ENCODE measurements around the gene GIPR.

Gene GIPR

GRCh38 chr19:45641274-45642105 lies 26.5 kb upstream of the GIPR start (continued):
- no peak for TF ChIP-seq ZNF121 (tag by site-specific recombination; IDR thresholded peaks at IDR 0.05)
- no peak for TF ChIP-seq ZNF146 (tag by site-specific recombination; IDR thresholded peaks at IDR 0.05)
- TF ChIP-seq SP2 (tag by site-specific recombination; IDR thresholded peaks at IDR 0.05), result peak; percentile 51; the same call in 1 of the 2 replicates
- TF ChIP-seq ZNF639 (tag by site-specific recombination; IDR thresholded peaks at IDR 0.05), result no peak
- TF ChIP-seq ZNF2 (tag by site-specific recombination; IDR thresholded peaks at IDR 0.05), result peak; percentile 48
- peak; percentile 94 for TF ChIP-seq BCL11A (tag by site-specific recombination; IDR thresholded peaks at IDR 0.05; ENCODE audit: low read depth)
- TF ChIP-seq ZNF366 (tag by site-specific recombination; conservative IDR thresholded peaks at IDR 0.05), result no peak; the same call in 1 of the 2 replicates
- no peak for TF ChIP-seq KLF17 (tag by site-specific recombination; IDR thresholded peaks at IDR 0.05)
- 0 out of 2 replicates have a peak, but pooled peaks have one; percentile 15 for TF ChIP-seq ZNF24 (tag by site-specific recombination; IDR thresholded peaks at IDR 0.05)
- no peak for TF ChIP-seq MEIS1 (CRISPR knock-in tag; IDR thresholded peaks at IDR 0.05; ENCODE audit: borderline replicate concordance)
- TF ChIP-seq ZNF148 (tag by site-specific recombination; IDR thresholded peaks at IDR 0.05; ENCODE audit: borderline replicate concordance), result no peak
- no peak for TF ChIP-seq ZXDB (tag by site-specific recombination; IDR thresholded peaks at IDR 0.05)
- TF ChIP-seq ZNF692 (tag by site-specific recombination; IDR thresholded peaks at IDR 0.05), result peak; percentile 99
- TF ChIP-seq REST (tag by site-specific recombination; IDR thresholded peaks at IDR 0.05), result no peak
- TF ChIP-seq ZEB2 (tag by site-specific recombination; IDR thresholded peaks at IDR 0.05), result peak; percentile 22; the same call in 1 of the 2 replicates
- no peak for TF ChIP-seq ZNF658 (tag by site-specific recombination; IDR thresholded peaks at IDR 0.05)
- no peak for TF ChIP-seq ZNF157 (tag by site-specific recombination; IDR thresholded peaks at IDR 0.05)
- no peak for TF ChIP-seq ZSCAN30 (tag by site-specific recombination; IDR thresholded peaks at IDR 0.05)
- TF ChIP-seq GLIS1 (tag by site-specific recombination; IDR thresholded peaks at IDR 0.05), result 0 out of 2 replicates have a peak, but pooled peaks have one; percentile 6
- TF ChIP-seq ZNF664 (tag by site-specific recombination; IDR thresholded peaks at IDR 0.05), result no peak
- no peak for TF ChIP-seq ZNF521 (tag by site-specific recombination; IDR thresholded peaks at IDR 0.05)
- no peak for TF ChIP-seq ZNF510 (tag by site-specific recombination; IDR thresholded peaks at IDR 0.05; ENCODE audit: insufficient replicate concordance)
- peak; percentile 63 for TF ChIP-seq ZFP37 (tag by site-specific recombination; IDR thresholded peaks at IDR 0.05)
- TF ChIP-seq ZFP69B (tag by site-specific recombination; IDR thresholded peaks at IDR 0.05), result peak; percentile 99
- TF ChIP-seq ZNF623 (tag by site-specific recombination; IDR thresholded peaks at IDR 0.05), result no peak
- no peak for TF ChIP-seq ZNF785 (tag by site-specific recombination; IDR thresholded peaks at IDR 0.05)
- TF ChIP-seq ZBTB10 (tag by site-specific recombination; IDR thresholded peaks at IDR 0.05), result no peak; the same call in 1 of the 2 replicates
